SK-N-SH (cell line): ENCODE results near the gene SCAPER. TPM values are rescaled to one million over a fixed set of nuclear protein-coding genes. Genes with fewer than 3 reads are reported as not detected.
A peak's percentile ranks its signal among the peaks of the same experiment; 100 is the strongest.

Experiments used
- CTCF ChIA-PET: fragments of 300-600, 350-600 bp; formaldehyde crosslinking; extraction: SDS; loops from one replicate; lab custom pipeline; 2021; lab: Yijun Ruan, JAX
- POLR2A ChIA-PET: fragments of 350-600 bp; sonication (Branson Sonifier 250); formaldehyde crosslinking; extraction: SDS; loops from one replicate; lab custom pipeline; 2020; ENCODE audit warnings: antibody characterized with exemption, inconsistent platforms; lab: Yijun Ruan, JAX
- DNase-seq: peaks from one replicate; pipeline ENCODE4 v3.0.0; 2012
- H2AFZ ChIP-seq: fragments of 200-600 bp; sonication (generic); 2 replicates; pipeline ENCODE4 v1.8.1; 2016; ENCODE audit warnings: antibody characterized with exemption, mild to moderate bottlenecking, low read depth
- H3F3A ChIP-seq: fragments of 200-600 bp; sonication (generic); replicated peaks from 2 replicates; pipeline ENCODE3; 2016; ENCODE audit warnings: antibody characterized with exemption, mild to moderate bottlenecking; ENCODE audit not compliant: insufficient read depth
- H3K27ac ChIP-seq, 2 experiments: fragments of 200-500 bp in 1 of 2; fragments of 200-600 bp in 1 of 2; sonication (Bioruptor generic) in 1 of 2; sonication (generic), shearing (Covaris generic) in 1 of 2; 2 replicates each; pipeline versions ENCODE4 v1.5.1 to v1.6.1; 2014 to 2016; ENCODE audit warnings: low read depth in 2 of 2, inconsistent platforms in 1 of 2, low read length in 1 of 2, mild to moderate bottlenecking in 1 of 2, mixed read lengths in 1 of 2
- H3K27me3 ChIP-seq: fragments of 200-600 bp; sonication (generic), shearing (Covaris generic); 2 replicates; pipeline ENCODE4 v1.6.1; 2016; ENCODE audit warnings: mixed run types; ENCODE audit not compliant: insufficient read depth
- H3K36me3 ChIP-seq, 2 experiments: fragments of 200-500 bp in 1 of 2; fragments of 200-600 bp in 1 of 2; sonication (Bioruptor generic) in 1 of 2; sonication (generic) in 1 of 2; replicated peaks in 1 of 2; 2 replicates each; pipeline versions ENCODE3 to v1.5.1; 2014 to 2016; ENCODE audit warnings: low read length in 1 of 2, mild to moderate bottlenecking in 1 of 2; ENCODE audit not compliant: insufficient read depth in 2 of 2, control insufficient read depth in 1 of 2
- H3K4me1 ChIP-seq, 2 experiments: fragments of 200-500 bp in 1 of 2; fragments of 200-600 bp in 1 of 2; sonication (Bioruptor generic) in 1 of 2; sonication (generic), shearing (Covaris generic) in 1 of 2; 2 replicates each; pipeline versions ENCODE4 v1.5.1 to v1.6.1; 2014 to 2016; ENCODE audit warnings: low read depth in 1 of 2, low read length in 1 of 2, mixed run types in 1 of 2; ENCODE audit not compliant: insufficient read depth in 2 of 2, control insufficient read depth in 1 of 2
- H3K4me2 ChIP-seq: fragments of 200-600 bp; sonication (generic), shearing (Covaris generic); 2 replicates; pipeline ENCODE4 v1.6.1; 2017; ENCODE audit warnings: mixed run types
- H3K4me3 ChIP-seq, 2 experiments: fragments of 200-500 bp in 1 of 2; fragments of 200-600 bp in 1 of 2; sonication (Bioruptor generic) in 1 of 2; sonication (generic), shearing (Covaris generic) in 1 of 2; 2 replicates each; pipeline versions ENCODE4 v1.5.1 to v1.8.1; 2014 to 2016; ENCODE audit warnings: low read depth in 2 of 2, inconsistent platforms in 1 of 2, low read length in 1 of 2, mild to moderate bottlenecking in 1 of 2, mixed read lengths in 1 of 2, moderate library complexity in 1 of 2
- H3K79me2 ChIP-seq: fragments of 200-600 bp; sonication (generic); 2 replicates; pipeline ENCODE4 v1.8.1; 2017; ENCODE audit warnings: mild to moderate bottlenecking; ENCODE audit not compliant: insufficient read depth
- H3K9ac ChIP-seq: fragments of 200-600 bp; sonication (generic); 2 replicates; pipeline ENCODE4 v1.6.1; 2017; ENCODE audit warnings: mixed run types
- H3K9me2 ChIP-seq: fragments of 200-600 bp; sonication (generic); 2 replicates; pipeline ENCODE4 v1.6.1; 2017; ENCODE audit warnings: mixed run types
- H3K9me3 ChIP-seq: fragments of 200-600 bp; sonication (generic); 2 replicates; pipeline ENCODE4 v1.6.1; 2017; ENCODE audit warnings: mixed run types, mild to moderate bottlenecking, moderate library complexity
- H4K20me1 ChIP-seq: fragments of 200-600 bp; sonication (generic); 2 replicates; pipeline ENCODE4 v1.6.1; 2017; ENCODE audit warnings: mild to moderate bottlenecking, mixed run types; ENCODE audit not compliant: insufficient read depth
- EP300 ChIP-seq, 2 experiments: IDR thresholded peaks; 2 replicates each; pipeline versions ENCODE4 v1.4.0 to v1.6.1; 2012; ENCODE audit warnings: borderline replicate concordance in 1 of 2, low read depth in 1 of 2, low read length in 1 of 2
- FOXM1 ChIP-seq: IDR thresholded peaks from 2 replicates; pipeline ENCODE4 v1.4.0; 2012; ENCODE audit warnings: low read depth, mild to moderate bottlenecking
- GABPA ChIP-seq: IDR thresholded peaks from 2 replicates; pipeline ENCODE4 v1.4.0; 2012; ENCODE audit warnings: low read depth, mild to moderate bottlenecking
- GATA2 ChIP-seq: sonication (generic); formaldehyde crosslinking; IDR thresholded peaks from 2 replicates; pipeline ENCODE4 v1.5.0; 2020; ENCODE audit warnings: mild to moderate bottlenecking, missing genetic modification reagents
- JUND ChIP-seq: IDR thresholded peaks from 2 replicates; pipeline ENCODE4 v1.4.0; 2012
- MEF2A ChIP-seq: IDR thresholded peaks from 2 replicates; pipeline ENCODE4 v1.4.0; 2012; ENCODE audit warnings: low read depth, borderline replicate concordance
- MXI1 ChIP-seq: IDR thresholded peaks from 2 replicates; pipeline ENCODE4 v1.6.1; 2012; ENCODE audit warnings: mild to moderate bottlenecking, low read depth, low read length, improper control_type of control experiment
- RAD21 ChIP-seq: IDR thresholded peaks from 2 replicates; pipeline ENCODE4 v1.6.1; 2012; ENCODE audit warnings: mild to moderate bottlenecking, low read length
- RFX5 ChIP-seq: IDR thresholded peaks from 2 replicates; pipeline ENCODE4 v1.6.1; 2012; ENCODE audit warnings: mild to moderate bottlenecking, improper control_type of control experiment, low read length
- RXRA ChIP-seq: IDR thresholded peaks from 2 replicates; pipeline ENCODE4 v1.4.0; 2012; ENCODE audit warnings: low read depth, mild to moderate bottlenecking, borderline replicate concordance
- SIN3A ChIP-seq: IDR thresholded peaks from 2 replicates; pipeline ENCODE4 v1.6.1; 2012; ENCODE audit warnings: low read depth, mild to moderate bottlenecking, low read length, moderate library complexity, borderline replicate concordance
- TAF1 ChIP-seq: IDR thresholded peaks from 2 replicates; pipeline ENCODE4 v1.6.1; 2012; ENCODE audit warnings: low read depth, mild to moderate bottlenecking, low read length, moderate library complexity, borderline replicate concordance
- TEAD4 ChIP-seq: IDR thresholded peaks from 2 replicates; pipeline ENCODE4 v1.4.0; 2012; ENCODE audit warnings: mild to moderate bottlenecking, borderline replicate concordance; ENCODE audit not compliant: insufficient read depth
- WGBS: methylation state at CpG from one replicate; pipeline ENCODE4 v1.1.6; 2017; ENCODE audit warnings: low lambda C conversion rate; 5-methylcytosine and 5-hydroxymethylcytosine counted together
- polyA plus RNA-seq, 3 experiments: library from polyadenylated mRNA; depleted of rRNA; stranded (reverse); fragments of >200 nt; gene quantifications; 2 replicates each; pipeline ENCODE4 v1.2.3, GENCODE V29; 2012
- TF ChIP-seq, protein P1 (sequence below): IDR thresholded peaks from 2 replicates; pipeline ENCODE4 v1.6.1; 2012; ENCODE audit warnings: mild to moderate bottlenecking, low read depth, low read length, moderate library complexity
- TF ChIP-seq, protein P2 (sequence below): IDR thresholded peaks from 2 replicates; pipeline ENCODE4; 2012
- TF ChIP-seq, protein P3 (sequence below): fragments of 200-600 bp; sonication (generic); IDR thresholded peaks from 2 replicates; pipeline ENCODE4 v1.6.1; 2017; ENCODE audit warnings: antibody characterized with exemption, mild to moderate bottlenecking, moderate library complexity

SCAPER gene
- polyA plus RNA-seq, 1 of the 3 experiments (the other 2 are of a cell fraction), result 1.8 TPM

DNA sequence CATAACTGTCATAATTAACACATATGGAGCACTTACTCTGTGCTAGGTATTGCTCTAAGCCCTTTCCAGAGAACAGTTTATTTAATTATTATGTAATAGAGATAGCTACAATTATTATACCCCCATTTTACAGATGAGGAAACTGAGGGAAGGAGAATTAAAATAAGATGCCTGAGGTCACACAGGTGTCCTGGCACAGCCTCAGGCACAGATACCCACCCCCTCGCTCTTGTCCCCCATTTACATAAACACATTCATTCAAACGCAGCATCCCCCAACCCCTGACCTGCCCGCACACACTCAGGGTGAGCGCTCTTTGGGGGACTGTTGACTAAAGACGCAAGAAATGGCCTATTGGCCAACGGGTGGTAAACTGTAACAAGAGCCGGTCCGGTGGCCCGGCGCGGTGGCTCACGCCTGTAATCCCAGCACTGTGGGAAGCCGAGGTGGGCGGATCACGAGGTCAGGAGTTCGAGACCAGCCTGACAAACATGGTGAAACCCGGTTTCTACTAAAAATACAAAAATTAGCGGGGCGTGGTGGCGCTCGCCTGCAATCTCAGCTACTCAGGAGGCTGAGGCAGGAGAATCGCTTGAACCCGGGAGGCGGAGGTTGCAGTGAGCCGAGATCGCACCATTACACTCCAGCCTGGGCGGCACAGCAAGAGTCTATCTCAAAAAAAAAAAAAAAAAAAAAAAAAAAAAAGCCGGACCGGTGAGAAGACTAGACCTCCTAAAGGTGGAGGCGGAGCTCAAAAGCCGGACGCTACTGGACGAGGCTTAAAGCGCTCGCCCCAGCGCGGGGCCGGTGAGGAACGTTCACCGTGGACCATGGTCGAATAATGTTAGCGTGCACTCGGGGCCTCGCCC, 570.5 kb downstream of the SCAPER start (continued):
- TF ChIP-seq, protein P1, sequence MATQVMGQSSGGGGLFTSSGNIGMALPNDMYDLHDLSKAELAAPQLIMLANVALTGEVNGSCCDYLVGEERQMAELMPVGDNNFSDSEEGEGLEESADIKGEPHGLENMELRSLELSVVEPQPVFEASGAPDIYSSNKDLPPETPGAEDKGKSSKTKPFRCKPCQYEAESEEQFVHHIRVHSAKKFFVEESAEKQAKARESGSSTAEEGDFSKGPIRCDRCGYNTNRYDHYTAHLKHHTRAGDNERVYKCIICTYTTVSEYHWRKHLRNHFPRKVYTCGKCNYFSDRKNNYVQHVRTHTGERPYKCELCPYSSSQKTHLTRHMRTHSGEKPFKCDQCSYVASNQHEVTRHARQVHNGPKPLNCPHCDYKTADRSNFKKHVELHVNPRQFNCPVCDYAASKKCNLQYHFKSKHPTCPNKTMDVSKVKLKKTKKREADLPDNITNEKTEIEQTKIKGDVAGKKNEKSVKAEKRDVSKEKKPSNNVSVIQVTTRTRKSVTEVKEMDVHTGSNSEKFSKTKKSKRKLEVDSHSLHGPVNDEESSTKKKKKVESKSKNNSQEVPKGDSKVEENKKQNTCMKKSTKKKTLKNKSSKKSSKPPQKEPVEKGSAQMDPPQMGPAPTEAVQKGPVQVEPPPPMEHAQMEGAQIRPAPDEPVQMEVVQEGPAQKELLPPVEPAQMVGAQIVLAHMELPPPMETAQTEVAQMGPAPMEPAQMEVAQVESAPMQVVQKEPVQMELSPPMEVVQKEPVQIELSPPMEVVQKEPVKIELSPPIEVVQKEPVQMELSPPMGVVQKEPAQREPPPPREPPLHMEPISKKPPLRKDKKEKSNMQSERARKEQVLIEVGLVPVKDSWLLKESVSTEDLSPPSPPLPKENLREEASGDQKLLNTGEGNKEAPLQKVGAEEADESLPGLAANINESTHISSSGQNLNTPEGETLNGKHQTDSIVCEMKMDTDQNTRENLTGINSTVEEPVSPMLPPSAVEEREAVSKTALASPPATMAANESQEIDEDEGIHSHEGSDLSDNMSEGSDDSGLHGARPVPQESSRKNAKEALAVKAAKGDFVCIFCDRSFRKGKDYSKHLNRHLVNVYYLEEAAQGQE, result no peak
- TF ChIP-seq FOXM1 (no peak), TAF1 (no peak), RXRA (no peak), SIN3A (no peak)
- TF ChIP-seq, protein P2, sequence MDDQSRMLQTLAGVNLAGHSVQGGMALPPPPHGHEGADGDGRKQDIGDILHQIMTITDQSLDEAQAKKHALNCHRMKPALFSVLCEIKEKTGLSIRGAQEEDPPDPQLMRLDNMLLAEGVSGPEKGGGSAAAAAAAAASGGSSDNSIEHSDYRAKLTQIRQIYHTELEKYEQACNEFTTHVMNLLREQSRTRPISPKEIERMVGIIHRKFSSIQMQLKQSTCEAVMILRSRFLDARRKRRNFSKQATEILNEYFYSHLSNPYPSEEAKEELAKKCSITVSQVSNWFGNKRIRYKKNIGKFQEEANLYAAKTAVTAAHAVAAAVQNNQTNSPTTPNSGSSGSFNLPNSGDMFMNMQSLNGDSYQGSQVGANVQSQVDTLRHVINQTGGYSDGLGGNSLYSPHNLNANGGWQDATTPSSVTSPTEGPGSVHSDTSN, result no peak

DNA sequence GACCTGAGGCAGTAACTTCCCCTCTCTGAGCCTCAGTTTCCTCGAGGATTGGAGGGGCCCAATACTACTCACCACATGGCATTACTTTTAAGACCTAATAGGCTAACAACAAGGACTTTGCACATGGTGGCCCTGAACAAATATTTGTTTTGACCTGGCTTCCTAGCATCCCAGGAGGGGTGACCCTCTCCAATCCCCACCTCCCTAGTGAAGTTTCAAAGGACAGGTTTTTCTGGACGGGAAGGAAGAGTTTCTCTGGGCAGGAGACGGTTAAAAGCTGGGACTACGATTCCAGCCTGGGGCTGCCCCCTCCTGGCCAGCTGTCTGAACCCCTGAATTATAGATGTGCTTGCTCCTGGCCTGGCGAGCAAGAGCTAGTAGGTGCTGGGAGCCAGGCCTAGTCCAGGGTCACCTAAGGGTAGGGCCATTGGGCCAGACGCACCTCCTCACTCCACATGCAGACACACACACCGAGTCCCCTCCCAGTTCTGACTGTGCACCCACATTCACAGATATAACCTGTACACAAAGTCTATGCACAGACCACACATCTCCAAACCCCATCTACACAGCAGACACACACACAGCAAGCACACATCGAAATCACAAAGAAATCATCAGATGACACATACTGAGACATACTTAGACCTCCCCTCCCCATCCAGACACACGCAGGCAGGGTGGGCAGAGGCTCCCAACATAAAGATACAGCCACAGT, 571.3 kb downstream of the SCAPER start:
- H3K27me3 ChIP-seq, result no peaks in the 10 kb centered on the region
- no peak overlapping the region for H3K9ac ChIP-seq
- no peak overlapping the region for H3K4me2 ChIP-seq
- H3K9me3 ChIP-seq, result no peaks in the 10 kb centered on the region
- H3K4me1 ChIP-seq, result peaks cover 4 to 21% of the 10 kb centered on the region in 2 experiments; a peak in 2 of 4 replicates
- WGBS, result 69% methylated on average over 8 of the region's 9 CpGs
- ChIA-PET POLR2A (interaction anchor here (0.7 to 1.0 kb wide), 2 partner anchors 12 to 23 kb away, joined by 3 to 4 read pairs; partner anchors contain the start of gene ETFA), CTCF (interaction anchor here (0.6 to 4.5 kb wide), 14 partner anchors 9 to 533 kb away, joined by 3 to 29 read pairs (median 4); no protein-coding TSS in a partner anchor)
- no peak overlapping the region for H2AFZ ChIP-seq
- H4K20me1 ChIP-seq, result 0 out of 2 replicates have a peak, but pooled peaks cover 2% of the 10 kb centered on the region
- H3K4me3 ChIP-seq, result no peak overlapping the region
- no peaks in the 10 kb centered on the region for H3K9me2 ChIP-seq
- peaks cover 17% of the 10 kb centered on the region for H3K79me2 ChIP-seq
- peaks cover 8% of the 10 kb centered on the region for H3F3A ChIP-seq
- H3K27ac ChIP-seq, result no peak overlapping the region
- no peaks in the 10 kb centered on the region for H3K36me3 ChIP-seq
- DNase-seq, result peak; percentile 56
- no peak for TF ChIP-seq RFX5
- no peak for TF ChIP-seq MXI1
- TF ChIP-seq EP300 (IDR thresholded peaks at IDR 0.05; ENCODE audit: borderline replicate concordance in 1 of 2, low read depth in 1 of 2, low read length in 1 of 2), result no peak
- no peak for TF ChIP-seq TEAD4
- TF ChIP-seq MEF2A, result no peak
- TF ChIP-seq, protein P3, sequence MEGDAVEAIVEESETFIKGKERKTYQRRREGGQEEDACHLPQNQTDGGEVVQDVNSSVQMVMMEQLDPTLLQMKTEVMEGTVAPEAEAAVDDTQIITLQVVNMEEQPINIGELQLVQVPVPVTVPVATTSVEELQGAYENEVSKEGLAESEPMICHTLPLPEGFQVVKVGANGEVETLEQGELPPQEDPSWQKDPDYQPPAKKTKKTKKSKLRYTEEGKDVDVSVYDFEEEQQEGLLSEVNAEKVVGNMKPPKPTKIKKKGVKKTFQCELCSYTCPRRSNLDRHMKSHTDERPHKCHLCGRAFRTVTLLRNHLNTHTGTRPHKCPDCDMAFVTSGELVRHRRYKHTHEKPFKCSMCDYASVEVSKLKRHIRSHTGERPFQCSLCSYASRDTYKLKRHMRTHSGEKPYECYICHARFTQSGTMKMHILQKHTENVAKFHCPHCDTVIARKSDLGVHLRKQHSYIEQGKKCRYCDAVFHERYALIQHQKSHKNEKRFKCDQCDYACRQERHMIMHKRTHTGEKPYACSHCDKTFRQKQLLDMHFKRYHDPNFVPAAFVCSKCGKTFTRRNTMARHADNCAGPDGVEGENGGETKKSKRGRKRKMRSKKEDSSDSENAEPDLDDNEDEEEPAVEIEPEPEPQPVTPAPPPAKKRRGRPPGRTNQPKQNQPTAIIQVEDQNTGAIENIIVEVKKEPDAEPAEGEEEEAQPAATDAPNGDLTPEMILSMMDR, result peak; percentile 47
- TF ChIP-seq GABPA, result no peak
- TF ChIP-seq JUND, result no peak
- TF ChIP-seq GATA2 (CRISPR knock-in tag), result no peak
- TF ChIP-seq, protein P1, result no peak
- peak; percentile 60 for TF ChIP-seq RAD21
